Measurements from ENCODE around the gene ZC3HAV1.
A peak's percentile ranks its signal among the peaks of the same experiment; 100 is the strongest.
"Not testable (repeated sequence)": the region's sequence is repeated elsewhere in the genome, so short reads cannot be mapped to it uniquely, and the experiment has no call there.

The ZC3HAV1 gene

DNA sequence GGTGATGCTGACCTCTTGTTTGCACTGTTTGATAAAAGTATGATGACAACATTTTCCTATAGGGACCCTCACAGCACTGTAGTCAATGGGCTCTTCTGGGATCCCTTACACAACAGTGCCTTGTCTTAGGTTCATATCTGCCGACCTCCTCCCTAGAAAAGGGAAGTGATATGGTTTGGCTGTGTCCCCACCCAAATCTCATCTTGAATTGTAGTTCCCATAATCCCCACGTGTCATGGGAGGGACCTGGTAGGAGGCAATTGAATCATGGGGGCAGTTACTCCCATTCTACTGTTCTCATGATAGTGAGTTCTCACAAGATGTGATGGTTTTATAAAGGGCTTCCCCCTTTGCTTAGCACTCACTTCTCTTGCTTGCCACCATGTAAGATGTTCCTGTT lies 23.1 kb downstream of the ZC3HAV1 start:
- DNase-seq (ENCODE audit: low spot score), result no peak

DNA sequence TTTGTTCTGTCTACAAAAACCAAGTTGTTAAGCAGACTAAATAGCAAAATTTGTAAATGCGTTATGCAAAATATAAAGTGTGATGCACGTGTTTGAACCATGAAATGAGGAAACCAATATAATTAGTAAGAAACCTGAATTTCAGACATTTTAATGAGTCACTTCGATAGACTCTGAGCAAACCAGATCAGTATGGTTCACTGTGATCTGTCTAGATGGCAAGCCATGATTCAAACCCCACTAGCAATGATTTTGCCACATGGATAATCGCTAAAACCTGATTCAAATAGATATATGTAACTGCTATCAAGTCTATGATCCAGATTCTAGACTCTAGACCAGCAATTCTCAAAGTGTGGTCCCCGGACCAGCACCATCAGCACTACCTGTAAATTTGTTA lies 24.8 kb downstream of the ZC3HAV1 start:
- no peak for DNase-seq (ENCODE audit: low spot score)

- DNase-seq (ENCODE audit: low spot score), result no peak
Measured at GRCh38 chr7:139081584-139081983, 27.9 kb downstream of the ZC3HAV1 start.

- no peak for DNase-seq (ENCODE audit: low spot score)
Measured at GRCh38 chr7:139080905-139081304, 28.6 kb downstream of the ZC3HAV1 start.

DNA sequence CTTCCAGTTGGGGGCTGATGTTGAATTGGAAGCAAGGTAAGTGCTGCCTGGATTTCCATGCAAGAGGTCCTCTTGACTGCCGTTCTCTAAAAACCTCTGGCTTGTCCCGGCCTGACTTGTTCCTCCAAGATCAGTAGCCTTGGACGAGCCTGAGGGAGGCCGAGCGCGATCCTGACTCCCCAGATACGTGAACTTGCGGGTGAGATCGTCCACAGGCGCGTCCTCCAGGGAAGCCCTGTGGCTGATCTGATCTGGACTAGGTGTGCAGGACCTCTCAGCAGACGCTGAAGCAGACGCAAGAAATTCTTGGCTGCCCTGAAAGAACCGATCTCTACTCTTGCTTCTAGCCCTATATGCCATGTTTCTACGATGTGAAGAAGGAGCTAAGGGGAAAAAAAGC lies 29.7 kb downstream of the ZC3HAV1 start:
- no peak for DNase-seq (ENCODE audit: low spot score)

DNA sequence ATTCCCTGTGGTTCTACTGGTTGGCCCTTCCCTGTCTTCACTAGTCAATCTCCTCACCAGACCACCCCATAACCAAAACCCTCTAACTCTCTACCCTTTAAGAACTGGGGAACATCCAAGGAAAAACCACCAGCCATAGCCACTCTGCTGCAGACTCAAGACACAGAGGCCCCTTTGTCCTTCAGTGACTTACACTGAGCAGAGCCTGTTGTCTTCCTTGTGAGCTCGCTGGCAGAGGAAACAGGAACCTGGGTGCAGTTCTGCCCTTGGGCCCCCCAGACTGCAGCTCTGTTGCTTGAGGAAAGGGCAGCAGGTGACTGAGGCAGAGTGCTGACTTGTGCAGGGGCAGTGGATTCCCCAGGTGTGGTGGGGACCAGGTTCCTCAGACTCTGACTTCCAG lies 30.6 kb downstream of the ZC3HAV1 start:
- DNase-seq (ENCODE audit: low spot score), result no peak

GRCh38 chr7:139078399-139078798 lies 31.1 kb downstream of the ZC3HAV1 start:
- no peak for DNase-seq (ENCODE audit: low spot score)

DNA sequence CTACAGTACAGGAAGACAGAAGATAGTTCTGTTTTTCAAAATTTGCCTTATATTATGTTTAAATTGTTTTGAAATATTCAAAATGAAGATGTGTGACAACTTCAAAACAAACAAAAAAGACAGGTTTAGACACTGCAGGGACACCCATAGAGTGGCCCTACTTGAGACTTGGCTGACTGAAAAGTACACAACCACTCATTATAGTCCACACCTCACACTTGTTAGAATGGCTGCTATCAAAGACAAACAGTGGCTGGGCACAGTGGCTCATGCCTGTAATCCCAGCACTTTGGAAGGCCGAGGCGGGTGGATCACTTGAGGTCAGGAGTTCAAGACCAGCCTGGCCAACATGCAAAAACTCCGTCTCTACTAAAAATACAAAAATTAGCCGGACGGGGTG lies 31.8 kb downstream of the ZC3HAV1 start:
- not testable (repeated sequence) for DNase-seq (ENCODE audit: low spot score)

DNA sequence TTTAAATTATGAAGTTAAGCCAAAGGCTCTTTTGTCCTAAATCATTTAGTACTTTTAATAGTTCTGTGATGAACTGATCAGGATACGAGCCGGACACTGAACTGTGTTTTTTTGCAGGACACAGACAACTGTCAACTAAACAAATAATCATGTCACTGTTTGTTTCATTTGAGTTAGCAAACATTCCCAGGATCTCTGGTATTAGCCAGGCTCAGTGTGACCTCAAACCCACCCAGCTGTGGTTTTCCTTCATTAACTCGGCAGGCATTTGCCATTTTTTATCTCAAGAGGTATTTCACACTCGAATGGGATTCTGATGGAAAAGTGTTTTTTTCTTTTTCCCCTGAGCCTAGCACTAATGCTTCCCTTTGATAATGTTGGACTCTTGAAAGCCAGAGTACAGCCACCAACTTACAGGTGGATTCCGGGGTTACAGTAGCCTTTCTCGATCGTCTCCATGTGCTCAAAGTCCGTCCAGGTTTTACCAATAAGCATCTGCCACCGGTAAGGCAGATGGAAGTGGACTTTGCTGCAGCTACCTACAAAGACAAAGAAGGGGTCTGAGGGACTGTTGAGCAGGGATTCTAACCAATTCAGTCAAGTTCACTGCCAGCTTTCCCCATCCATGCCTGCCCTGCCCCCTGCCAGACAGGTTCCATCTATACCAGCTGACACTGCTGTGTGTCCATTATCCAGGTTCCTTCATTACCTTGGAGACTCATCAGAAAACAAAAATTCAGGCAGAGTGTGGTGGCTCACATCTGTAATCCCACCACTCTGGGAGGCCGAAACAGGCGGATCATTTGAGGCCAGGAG lies 33.4 kb downstream of the ZC3HAV1 start:
- no peak for DNase-seq (ENCODE audit: low spot score)

- DNase-seq (ENCODE audit: low spot score), result peak; percentile 60
Measured at GRCh38 chr7:139075031-139075652, 34.4 kb downstream of the ZC3HAV1 start.

GRCh38 chr7:139072796-139073195 lies 36.7 kb downstream of the ZC3HAV1 start:
- no peak for DNase-seq (ENCODE audit: low spot score)

DNA sequence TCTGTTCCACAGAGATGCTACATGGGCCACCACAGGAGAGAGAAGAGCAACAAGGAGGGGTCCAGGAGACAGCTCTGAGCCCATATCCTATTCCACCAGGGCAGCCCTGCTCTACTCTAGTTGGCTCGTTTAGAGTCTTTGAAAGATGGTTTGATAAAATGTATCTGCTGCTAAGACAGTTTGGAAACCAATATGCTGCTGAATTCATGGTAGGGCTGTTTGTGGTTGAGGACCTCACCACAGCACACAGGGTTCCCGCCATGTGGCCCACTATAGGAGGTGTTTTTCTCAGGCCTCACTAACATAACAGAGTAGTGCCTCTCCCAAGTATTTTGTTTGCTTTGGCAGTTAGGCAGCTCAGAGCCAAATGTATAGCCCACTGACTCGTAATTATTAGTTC lies 37.8 kb downstream of the ZC3HAV1 start:
- no peak for DNase-seq (ENCODE audit: low spot score)

- DNase-seq (ENCODE audit: low spot score), result no peak
Measured at GRCh38 chr7:139068544-139069399, 40.7 kb downstream of the ZC3HAV1 start.

DNA sequence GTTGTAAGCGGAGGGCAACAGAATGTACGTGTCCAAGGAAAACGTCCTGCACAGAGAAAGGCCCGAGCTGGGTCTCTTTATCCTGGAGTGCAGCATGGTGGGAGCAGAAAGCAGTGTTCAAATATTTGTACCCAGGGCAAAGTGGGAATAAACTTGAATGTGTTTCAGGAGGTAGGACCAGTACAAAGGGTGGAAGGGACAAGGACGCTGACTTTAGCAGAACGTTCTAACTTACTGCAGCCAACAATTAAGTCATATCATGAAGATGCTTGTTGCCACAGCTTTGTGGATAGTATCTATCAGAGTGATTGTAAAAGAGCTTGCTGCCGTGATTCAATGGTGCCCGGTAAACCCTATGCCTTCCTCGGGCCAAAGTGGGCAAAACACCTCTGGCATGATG lies 43.2 kb downstream of the ZC3HAV1 start:
- DNase-seq (ENCODE audit: low spot score), result no peak

DNA sequence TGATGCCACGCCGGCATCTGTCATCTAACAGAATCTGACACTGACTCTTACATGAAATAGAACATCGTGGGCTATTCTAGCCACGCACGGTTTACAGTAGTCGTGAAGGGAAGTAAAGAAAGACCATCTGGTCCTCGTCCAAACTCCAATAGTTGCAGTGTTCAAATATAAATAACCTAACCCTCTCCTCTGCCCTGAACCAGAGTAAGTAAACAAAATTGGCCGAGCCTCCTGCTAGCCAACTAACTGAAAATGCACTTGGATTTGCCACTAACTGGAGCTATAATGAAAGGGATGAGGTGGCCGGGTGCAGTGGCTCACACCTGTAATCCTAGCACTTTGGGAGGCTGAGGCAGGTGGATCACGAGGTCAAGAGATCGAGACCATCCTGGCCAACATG lies 44.2 kb downstream of the ZC3HAV1 start:
- DNase-seq (ENCODE audit: low spot score), result no peak

- no peak for DNase-seq (ENCODE audit: low spot score)
Measured at GRCh38 chr7:139061416-139061815, 48.1 kb downstream of the ZC3HAV1 start.

DNA sequence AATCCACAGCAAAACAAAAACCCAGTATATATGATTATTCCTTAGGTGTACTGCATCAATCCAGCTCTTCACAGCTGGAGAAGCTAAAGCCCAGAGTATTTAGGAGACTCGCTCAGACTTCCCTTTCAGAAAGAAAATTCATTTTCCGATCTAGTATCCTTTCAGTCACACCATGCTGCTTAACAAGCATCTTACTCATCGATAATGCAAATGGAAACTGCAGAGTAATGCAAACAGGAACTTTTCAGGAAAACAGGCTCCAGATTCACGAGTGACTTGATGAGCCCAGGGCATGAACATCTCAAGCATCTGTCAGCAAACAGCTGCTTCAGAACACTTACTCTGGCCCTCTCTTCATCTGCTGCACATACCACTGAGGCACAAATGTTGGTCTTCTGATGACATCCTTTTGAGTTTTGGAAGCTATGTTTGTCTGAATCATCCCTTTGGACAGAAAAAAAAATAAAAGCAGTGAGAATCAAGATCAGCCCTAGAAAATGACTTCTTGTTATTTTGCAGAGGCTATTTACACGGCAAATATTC lies 48.8 kb downstream of the ZC3HAV1 start:
- no peak for DNase-seq (ENCODE audit: low spot score)

DNA sequence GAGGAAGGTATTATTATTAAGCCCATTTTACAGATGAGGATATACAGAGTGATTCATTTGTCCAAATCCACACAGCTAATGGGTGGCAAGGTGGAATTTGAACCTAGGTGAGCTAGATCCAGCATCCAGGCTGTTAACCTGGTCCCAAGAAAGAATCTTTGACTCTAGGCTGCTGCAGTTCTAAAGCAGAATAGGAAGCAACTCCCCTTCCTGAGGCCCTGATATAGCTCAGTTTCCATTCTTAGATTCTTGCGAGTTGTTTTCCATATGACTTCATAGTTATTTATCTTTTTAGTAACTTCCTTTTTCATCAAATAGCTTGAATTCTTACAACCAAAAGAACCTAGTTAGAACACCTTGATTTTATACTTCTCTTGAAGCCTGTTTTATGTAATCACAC lies 49.6 kb downstream of the ZC3HAV1 start:
- no peak for DNase-seq (ENCODE audit: low spot score)

GRCh38 chr7:139058943-139059342 lies 50.6 kb downstream of the ZC3HAV1 start:
- no peak for DNase-seq (ENCODE audit: low spot score)

DNA sequence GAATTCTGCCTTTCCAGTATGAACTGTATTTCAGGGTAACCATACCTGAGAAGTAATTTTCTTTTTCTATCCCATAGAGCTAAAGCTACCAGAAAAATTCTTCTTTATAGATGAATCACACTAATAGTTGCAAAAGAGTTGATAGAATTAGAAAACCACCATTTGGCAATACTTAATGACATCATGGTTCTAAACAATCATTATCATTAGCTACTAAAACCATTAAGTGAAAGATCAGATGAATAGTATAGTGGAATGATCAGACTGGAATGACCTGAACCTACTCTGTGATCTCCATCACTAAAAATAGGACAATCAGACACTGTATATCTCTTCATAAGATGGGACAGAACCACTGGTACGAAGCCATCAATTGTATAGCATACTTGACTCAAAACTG lies 53.8 kb downstream of the ZC3HAV1 start:
- DNase-seq (ENCODE audit: low spot score), result no peak

DNA sequence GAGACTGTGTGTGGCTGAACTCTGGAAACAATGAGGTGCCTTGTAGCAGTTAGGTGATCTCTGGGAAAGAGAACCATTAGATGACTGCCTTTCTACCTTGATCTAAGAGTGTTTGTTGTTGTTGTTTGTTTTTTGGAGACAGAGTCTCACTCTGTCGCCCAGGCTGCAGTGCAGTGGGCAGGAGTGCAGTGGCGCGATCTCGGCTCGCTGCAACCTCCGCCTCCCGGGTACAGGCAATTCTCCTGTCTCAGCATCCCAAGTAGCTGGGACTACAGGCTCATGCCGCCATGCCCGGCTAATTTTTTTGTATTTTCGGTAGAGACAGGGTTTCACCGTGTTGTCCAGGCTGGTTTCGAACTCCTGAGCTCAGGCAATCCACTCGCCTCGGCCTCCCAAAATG lies 54.9 kb downstream of the ZC3HAV1 start:
- DNase-seq (ENCODE audit: low spot score), result not testable (repeated sequence)

DNA sequence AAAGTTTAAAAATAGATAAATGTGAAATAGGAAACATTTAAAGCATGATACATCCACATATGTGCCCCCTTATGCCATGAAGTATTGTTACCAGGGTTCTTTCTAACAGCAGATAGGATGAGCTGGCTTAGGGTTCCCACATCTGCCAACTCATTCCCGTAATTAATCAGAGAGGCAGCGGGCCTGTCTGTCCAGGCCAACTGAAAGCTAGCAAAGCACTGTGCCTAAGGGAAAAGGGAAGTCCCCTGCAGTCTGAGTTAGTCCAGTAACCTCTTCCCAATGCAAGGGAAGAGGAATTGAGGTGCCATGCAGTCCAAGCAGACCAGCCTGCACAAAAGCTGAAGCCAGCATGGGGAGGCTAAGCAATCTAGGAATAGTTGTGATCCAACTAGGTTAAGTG lies 55.4 kb downstream of the ZC3HAV1 start:
- DNase-seq (ENCODE audit: low spot score), result no peak

GRCh38 chr7:139051655-139052054 lies 57.9 kb downstream of the ZC3HAV1 start:
- DNase-seq (ENCODE audit: low spot score), result no peak

Data from putamen (tissue), 1 donor.